ENCODE data around the gene CD274.

GRCh38 chr9:5511935-5512580, 61.7 kb downstream of the CD274 start:
- TF ChIP-seq MAX (IDR thresholded peaks at IDR 0.05; ENCODE audit: low read depth, low read length): no peak
- no peak for TF ChIP-seq POLR2A (IDR thresholded peaks at IDR 0.05; ENCODE audit: low read depth, low read length)
- TF ChIP-seq ESRRA (IDR thresholded peaks at IDR 0.05; ENCODE audit: low read length): no peak

Data from GM12878 (cell line).